GM10266 (cell line): ENCODE measurements around the gene CEP85.

Source experiments
- DNase-seq: peaks from one replicate; pipeline ENCODE4 v3.0.0; 2012; ENCODE audit errors: extremely low spot score
- CTCF ChIP-seq: IDR thresholded peaks from 2 replicates; pipeline ENCODE4 v1.5.1; 2012; ENCODE audit warnings: mild to moderate bottlenecking, low read depth; ENCODE audit not compliant: control insufficient read depth, insufficient read depth; ENCODE audit errors: missing control alignments

Gene CEP85

DNA sequence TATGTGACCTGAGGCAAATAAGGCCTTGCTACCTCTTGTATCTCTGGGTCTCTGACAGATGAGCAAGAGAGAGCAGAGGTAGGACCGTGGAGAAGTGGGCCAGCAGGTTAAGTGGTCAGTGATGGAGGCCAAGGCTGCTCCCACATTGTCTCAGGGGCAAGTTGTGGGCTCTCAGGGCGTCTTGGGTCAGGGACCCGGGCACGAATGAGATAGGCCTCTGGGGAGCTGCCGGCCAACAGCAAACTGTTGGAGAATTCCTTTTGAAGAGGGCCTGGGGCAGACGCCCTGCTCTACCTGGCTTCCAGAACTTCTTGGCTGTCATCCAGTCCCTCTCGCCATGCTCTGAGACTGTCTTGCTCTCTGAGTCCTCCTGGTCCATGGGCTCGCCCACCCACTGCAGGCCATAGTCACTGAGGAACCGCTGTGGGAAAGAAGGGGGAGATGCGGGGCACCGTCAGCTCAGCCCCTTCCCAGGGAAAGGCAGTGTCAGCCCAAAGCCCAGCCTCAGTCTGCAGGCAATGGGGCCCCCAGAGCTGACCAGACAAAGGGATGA, 60.0 kb downstream of the CEP85 start:
- no peak for TF ChIP-seq CTCF
- no peak for DNase-seq

DNA sequence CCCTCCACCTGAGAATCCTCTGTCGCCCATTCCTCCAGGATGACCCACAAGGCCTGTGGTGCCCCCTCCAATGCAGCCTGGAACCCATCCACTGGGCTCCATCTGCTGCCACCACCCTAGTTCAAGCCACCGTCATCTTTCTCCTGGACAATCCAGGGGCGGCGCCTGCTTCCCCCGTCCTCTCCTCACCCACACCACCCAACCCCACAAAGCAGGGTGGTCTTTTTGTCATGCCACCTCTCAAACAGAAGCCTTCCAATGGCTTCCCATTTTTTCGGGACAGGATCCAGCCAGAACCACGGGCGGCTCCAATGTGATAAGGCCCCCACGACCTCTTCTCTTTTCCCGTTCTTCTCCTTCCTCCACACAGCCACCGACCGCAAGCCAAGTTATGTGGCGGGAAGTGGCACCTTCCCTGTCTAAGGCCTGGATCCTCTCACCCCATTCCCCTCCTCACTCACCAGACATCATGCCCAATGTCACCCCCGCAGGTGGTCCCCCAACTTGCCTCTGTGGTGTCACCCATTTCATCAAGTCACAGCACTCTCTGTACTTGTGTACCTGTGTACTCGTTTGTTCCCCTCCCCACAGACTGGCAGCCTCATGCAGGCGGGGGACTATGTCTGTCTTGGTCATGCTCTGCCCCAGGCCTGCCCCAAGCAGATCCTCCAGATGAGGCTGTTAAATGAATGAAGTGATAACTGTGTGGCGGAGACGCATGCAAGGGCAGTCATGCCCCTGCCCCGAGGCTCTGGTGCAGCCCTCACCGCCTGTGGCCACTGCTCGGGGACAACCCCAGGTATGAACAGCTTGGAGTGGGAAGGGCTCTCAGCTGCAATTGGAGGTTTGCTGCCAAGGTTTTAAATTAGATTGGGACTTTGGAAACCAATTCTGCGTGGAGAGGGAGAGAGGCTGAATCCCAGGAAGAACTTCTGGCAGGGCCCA, 61.5 kb downstream of the CEP85 start:
- DNase-seq = no peak
- TF ChIP-seq CTCF = no peak

DNA sequence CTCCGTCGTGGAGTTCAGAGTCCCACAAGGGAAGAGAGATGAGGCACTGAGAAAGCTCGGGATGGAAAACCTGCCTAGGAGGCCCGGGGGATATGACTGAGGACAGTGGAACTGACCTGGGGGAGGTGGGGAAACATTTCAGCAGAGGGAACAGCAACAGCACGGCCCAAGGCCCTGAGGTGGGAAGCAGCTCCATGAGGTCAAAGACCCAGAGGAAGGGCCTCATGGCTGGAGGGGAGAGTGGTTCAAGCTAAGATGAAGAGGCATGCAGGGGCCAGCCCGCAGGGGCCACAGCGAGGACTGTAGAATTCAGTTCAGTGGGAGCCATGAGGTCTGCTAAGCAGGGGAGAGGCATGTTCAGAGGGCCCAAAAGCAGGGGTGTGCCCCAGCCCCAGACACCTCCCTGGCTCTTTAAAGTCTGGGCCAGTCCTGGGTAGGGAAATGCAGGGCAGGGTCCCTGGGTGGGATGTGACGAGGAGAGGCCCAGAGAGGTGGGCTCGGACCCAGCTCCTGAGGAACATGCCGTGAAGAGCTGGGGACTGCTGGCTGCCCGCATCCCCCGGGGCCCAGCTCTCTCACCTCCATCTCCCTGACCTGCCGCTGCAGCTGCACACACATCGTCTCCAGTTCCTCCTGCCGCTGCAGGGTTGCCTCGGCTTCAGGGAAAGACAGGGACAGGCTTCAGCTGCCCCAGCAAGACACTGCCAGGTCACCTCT, 62.5 kb downstream of the CEP85 start:
- TF ChIP-seq CTCF = no peak
- no peak for DNase-seq

- no peak for TF ChIP-seq CTCF
- DNase-seq = no peak
These were observed 63.2 kb downstream of the CEP85 start for GRCh38 chr1:26297057-26297790.

DNA sequence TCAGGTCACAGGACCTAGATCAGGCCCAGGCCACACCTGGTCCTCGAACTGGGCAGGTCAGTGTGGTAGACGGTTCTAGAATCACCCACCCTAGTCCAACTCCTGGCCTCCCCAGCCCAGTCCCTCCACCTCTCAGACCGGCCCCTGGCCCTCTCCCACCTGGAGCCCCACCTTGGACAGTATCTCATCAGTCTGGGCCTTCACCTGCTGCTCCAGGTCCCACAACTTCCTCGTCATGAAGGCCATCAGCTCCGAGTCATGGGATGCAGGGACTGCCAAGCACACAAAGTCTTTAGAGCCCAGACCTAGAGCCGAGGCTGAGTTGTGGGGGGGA, 63.8 kb downstream of the CEP85 start:
- no peak for TF ChIP-seq CTCF
- no peak for DNase-seq

- no peak for DNase-seq
These were observed 66.7 kb downstream of the CEP85 start for GRCh38 chr1:26300578-26301275.

More at GRCh38 chr1:26300578-26301275, 66.7 kb downstream of the CEP85 start:
- TF ChIP-seq CTCF = no peak
